Erythroblast (primary cell): ENCODE data around the gene MYO18A.

Experiments used
- GATA1 ChIP-seq: IDR thresholded peaks from 2 replicates; pipeline ENCODE4 v1.6.1; 2011; ENCODE audit warnings: low read depth, mild to moderate bottlenecking, control low read depth, low read length, moderate library complexity
- POLR2A ChIP-seq: IDR thresholded peaks from 2 replicates; pipeline ENCODE4 v1.6.1; 2011; ENCODE audit warnings: mild to moderate bottlenecking, low read length

DNA sequence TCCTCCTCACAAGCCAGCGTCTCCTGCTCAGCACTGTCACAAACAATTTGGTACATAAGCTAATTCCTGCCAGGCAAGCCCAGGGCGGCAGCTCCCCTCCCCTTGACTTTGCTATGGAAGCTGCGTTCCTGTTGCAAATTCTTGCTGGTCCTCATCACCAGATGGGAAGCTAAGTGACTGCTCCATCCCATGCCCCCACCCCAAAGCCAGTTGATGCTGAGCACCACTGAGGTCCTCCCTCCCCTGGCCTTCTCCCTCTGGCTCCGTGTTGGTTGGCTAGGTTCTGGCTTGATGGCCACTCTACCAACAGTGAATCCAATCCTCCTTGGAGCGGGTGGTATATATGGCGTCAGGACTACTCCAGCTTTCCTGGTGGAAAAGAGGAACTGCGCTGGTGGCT, 102.9 kb downstream of the MYO18A start:
- no peak for TF ChIP-seq POLR2A
- no peak for TF ChIP-seq GATA1
